GM12891 (cell line): Measurements from ENCODE around the gene SPG11.

Source experiments
- POLR2A ChIP-seq: IDR thresholded peaks from 2 replicates; pipeline ENCODE4 v1.6.1; 2011; ENCODE audit warnings: low read depth, low read length, control low read depth
- POLR2AphosphoS5 ChIP-seq: IDR thresholded peaks from 2 replicates; pipeline ENCODE4 v1.6.1; 2011; ENCODE audit warnings: low read depth, low read length, control low read depth
- POU2F2 ChIP-seq: IDR thresholded peaks from 2 replicates; pipeline ENCODE4 v1.6.1; 2011; ENCODE audit warnings: low read depth, mild to moderate bottlenecking, control low read depth, low read length, moderate library complexity
- TAF1 ChIP-seq: IDR thresholded peaks from 2 replicates; pipeline ENCODE4 v1.6.1; 2011; ENCODE audit warnings: low read depth, low read length, control low read depth

- TF ChIP-seq POLR2AphosphoS5, result no peak
- no peak for TF ChIP-seq POU2F2
- TF ChIP-seq POLR2A, result no peak
- TF ChIP-seq TAF1, result no peak
Measured at GRCh38 chr15:44623178-44623577, 40.3 kb downstream of the SPG11 start.
